Body of pancreas (tissue), 4 donors: Measurements from ENCODE around the gene KRTAP13-4.

Experiments
- CTCF ChIP-seq, 7 experiments: fragments of 450-650 bp in 4 of 7; fragments of 200-600 bp in 3 of 7; sonication (generic) in 3 of 7; IDR thresholded peaks; one replicate each; pipeline ENCODE4 v1.5.1; 2016 to 2019; ENCODE audit warnings: antibody characterized with exemption in 7 of 7
- POLR2A ChIP-seq, 3 donors: fragments of 450-650 bp; IDR thresholded peaks; one replicate each; pipeline ENCODE4 v1.6.1; 2016; ENCODE audit warnings: antibody characterized with exemption in 3 of 3, mild to moderate bottlenecking in 2 of 3

GRCh38 chr21:30480145-30480544 lies 50.1 kb downstream of the KRTAP13-4 start, which contains the start of gene KRTAP19-1:
- TF ChIP-seq CTCF (IDR thresholded peaks at IDR 0.05) (no peak), POLR2A (IDR thresholded peaks at IDR 0.05) (no peak)
